GM12878 (cell line): ENCODE measurements around the gene EIF3M.

Source experiments
- CHD4 ChIP-seq: fragments of 200-600 bp; sonication (generic); IDR thresholded peaks from 2 replicates; pipeline ENCODE4 v1.6.1; 2016; ENCODE audit warnings: mild to moderate bottlenecking
- CTCF ChIP-seq, 3 experiments: IDR thresholded peaks in 2 of 3; conservative IDR thresholded peaks in 1 of 3; 2 replicates each; pipeline ENCODE4 v1.5.1; 2011; ENCODE audit warnings: low read depth in 3 of 3, low read length in 3 of 3, mild to moderate bottlenecking in 3 of 3, control low read depth in 2 of 3, moderate library complexity in 2 of 3, inconsistent platforms in 1 of 3, mixed read lengths in 1 of 3; ENCODE audit not compliant: control insufficient read depth in 2 of 3, insufficient read depth in 1 of 3; ENCODE audit errors: extremely low read depth in 1 of 3
- EED ChIP-seq: sonication (generic); IDR thresholded peaks from 2 replicates; pipeline ENCODE4 v1.6.1; 2016; ENCODE audit warnings: antibody characterized with exemption, low read depth
- SREBF2 ChIP-seq: IDR thresholded peaks from 2 replicates; pipeline ENCODE4 v1.6.1; 2012; ENCODE audit warnings: mild to moderate bottlenecking, low read length
- ZBTB11 ChIP-seq: fragments of 450-650 bp; formaldehyde crosslinking; IDR thresholded peaks from 2 replicates; pipeline ENCODE4 v1.5.0; 2022; ENCODE audit warnings: mild to moderate bottlenecking, missing genetic modification characterization

- TF ChIP-seq CHD4 (no peak), SREBF2 (no peak), ZBTB11 (CRISPR knock-in tag) (no peak), EED (no peak), CTCF (IDR thresholded peaks at IDR 0.05 in 2 of 3, conservative IDR thresholded peaks at IDR 0.05 in 1 of 3; ENCODE audit: control insufficient read depth in 2 of 3, extremely low read depth in 1 of 3, insufficient read depth in 1 of 3, low read depth in 3 of 3, low read length in 3 of 3) (no peak)
Measured at GRCh38 chr11:32581556-32581955, 2.1 kb upstream of the EIF3M start.
